Stomach smooth muscle (tissue), 2 donors: ENCODE measurements around the gene PPL.
"Not testable (repeated sequence)": the region's sequence is repeated elsewhere in the genome, so short reads cannot be mapped to it uniquely, and the experiment has no call there.

Source experiments
- H3K27ac ChIP-seq: one replicate; pipeline ENCODE4 v1.7.0; 2013; ENCODE audit warnings: mild to moderate bottlenecking, low read length, inconsistent platforms
- H3K27me3 ChIP-seq, 2 donors: one replicate each; pipeline ENCODE4 v1.7.0; 2013; ENCODE audit warnings: low read length in 2 of 2; ENCODE audit not compliant: insufficient read depth in 2 of 2, control insufficient read depth in 1 of 2
- H3K36me3 ChIP-seq, 2 donors: one replicate each; pipeline ENCODE4 v1.7.0; 2013; ENCODE audit warnings: low read length in 2 of 2; ENCODE audit not compliant: control insufficient read depth in 2 of 2, insufficient read depth in 2 of 2
- H3K4me1 ChIP-seq: one replicate; pipeline ENCODE4 v1.7.0; 2013; ENCODE audit warnings: low read length; ENCODE audit not compliant: control insufficient read depth, insufficient read depth
- H3K4me3 ChIP-seq, 2 donors: one replicate each; pipeline ENCODE4 v1.7.0; 2013; ENCODE audit warnings: low read length in 2 of 2
- H3K9ac ChIP-seq, 2 donors: one replicate each; pipeline ENCODE4 v1.7.0; 2013; ENCODE audit warnings: low read length in 2 of 2, mild to moderate bottlenecking in 1 of 2
- H3K9me3 ChIP-seq, 2 donors: one replicate each; pipeline ENCODE4 v1.7.0; 2013; ENCODE audit warnings: low read length in 2 of 2; ENCODE audit not compliant: control insufficient read depth in 2 of 2
- donor health status: healthy.
- donor health status: Pancreatic carcinoma.

Gene PPL

DNA sequence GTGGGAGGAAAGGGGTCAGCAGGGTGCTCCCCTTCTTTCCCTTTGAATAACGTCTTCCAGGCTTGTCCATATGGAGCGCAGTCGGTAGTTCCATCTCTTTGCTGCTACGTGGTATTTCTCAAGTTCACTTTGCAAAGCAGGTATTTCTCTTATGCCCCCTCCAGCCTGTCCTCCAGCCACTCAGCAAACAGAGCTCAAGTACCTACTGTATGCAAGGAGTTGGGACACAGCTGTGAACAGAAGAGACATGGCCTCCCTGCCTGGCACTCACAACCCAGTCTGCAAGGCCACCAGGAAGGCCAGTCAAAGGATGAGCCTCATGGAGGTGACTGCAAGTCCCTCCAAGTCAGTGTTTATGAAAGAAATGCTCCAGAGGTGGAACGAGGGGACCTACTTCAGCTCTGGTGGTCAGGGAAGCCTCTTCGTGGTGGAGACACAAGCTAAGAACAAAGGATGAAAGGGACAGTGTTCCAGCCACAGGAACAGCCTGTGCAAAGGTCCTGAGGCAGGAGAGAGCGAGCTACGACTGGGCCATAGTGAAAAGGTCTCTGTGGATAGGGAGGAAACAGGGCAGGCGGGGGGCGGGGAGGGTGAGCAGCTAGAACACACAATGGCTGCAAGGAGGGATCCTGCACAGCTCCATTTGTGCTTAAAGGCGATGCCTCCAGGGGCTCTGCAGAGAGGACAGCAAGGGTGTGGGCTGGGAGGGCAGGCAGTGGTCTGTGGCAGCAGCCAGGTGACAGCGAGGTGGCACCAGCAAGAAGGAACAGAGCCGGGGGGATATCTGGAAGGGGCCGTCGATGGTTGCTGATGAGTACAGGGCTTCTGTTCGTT, 32.6 kb downstream of the PPL start:
- H3K9me3 ChIP-seq: no peaks in the 10 kb centered on the region
- peaks cover 0 to under 1% of the 10 kb centered on the region in 2 donors for H3K36me3 ChIP-seq
- peaks cover 0 to 2% of the 10 kb centered on the region in 2 donors for H3K27me3 ChIP-seq

DNA sequence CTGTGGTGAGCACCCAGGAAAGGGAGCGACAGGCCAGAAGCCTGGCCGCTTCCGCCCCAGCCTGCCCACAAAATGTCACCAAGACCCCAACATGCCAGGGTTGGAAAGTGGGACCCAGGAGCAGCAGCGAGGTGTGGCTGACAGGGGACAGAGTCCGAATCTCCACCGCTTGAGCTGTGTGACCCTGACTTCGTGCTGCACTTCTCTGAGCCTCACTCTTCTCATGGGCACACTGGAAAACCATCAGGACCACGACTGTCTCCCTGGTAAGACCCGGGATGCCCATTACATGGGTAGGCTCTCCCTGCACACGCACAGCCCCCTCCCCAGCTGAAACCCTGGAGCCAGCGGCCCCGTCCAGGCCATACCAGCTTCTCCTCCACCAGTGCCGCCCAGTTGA, 34.9 kb downstream of the PPL start:
- H3K36me3 ChIP-seq: peaks cover 0 to 2% of the 10 kb centered on the region in 2 donors
- peaks cover 0 to 2% of the 10 kb centered on the region in 2 donors for H3K27me3 ChIP-seq
- no peak overlapping the region for H3K9ac ChIP-seq

More for the DNA sequence above, 32.6 kb downstream of the PPL start:
- no peak overlapping the region for H3K9ac ChIP-seq
- no peak overlapping the region for H3K4me3 ChIP-seq
- H3K27ac ChIP-seq: no peak overlapping the region
- no peaks in the 10 kb centered on the region for H3K4me1 ChIP-seq

DNA sequence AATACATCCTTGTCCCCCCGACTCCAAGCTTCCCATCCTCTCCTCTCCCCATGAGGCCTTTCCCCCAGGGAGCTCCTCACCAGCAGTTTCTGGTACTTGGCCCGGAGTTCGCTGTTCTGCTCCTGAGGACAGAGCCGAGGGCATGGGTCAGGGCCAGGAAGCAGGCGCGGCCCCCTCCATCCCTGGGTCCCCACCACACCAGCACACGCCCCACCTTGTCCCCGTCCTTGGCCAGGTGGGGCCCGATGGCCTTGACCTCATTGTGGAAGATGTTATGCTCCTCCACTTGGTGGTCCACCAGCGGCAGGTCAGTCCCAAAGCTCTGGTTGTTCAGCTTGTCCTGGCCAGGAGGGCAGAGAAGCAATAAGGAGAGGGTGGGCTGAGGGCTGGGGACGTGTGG, 36.2 kb downstream of the PPL start:
- Histone ChIP-seq H3K4me3 (no peak overlapping the region), H3K27ac (no peak overlapping the region), H3K27me3 (peaks cover 0 to 2% of the 10 kb centered on the region in 2 donors), H3K4me1 (no peaks in the 10 kb centered on the region), H3K9ac (no peak overlapping the region), H3K36me3 (peaks cover 0 to 2% of the 10 kb centered on the region in 2 donors), H3K9me3 (no peaks in the 10 kb centered on the region)

More for the DNA sequence above, 34.9 kb downstream of the PPL start:
- H3K4me1 ChIP-seq: no peaks in the 10 kb centered on the region
- no peak overlapping the region for H3K27ac ChIP-seq
- no peak overlapping the region for H3K4me3 ChIP-seq
- no peaks in the 10 kb centered on the region for H3K9me3 ChIP-seq

DNA sequence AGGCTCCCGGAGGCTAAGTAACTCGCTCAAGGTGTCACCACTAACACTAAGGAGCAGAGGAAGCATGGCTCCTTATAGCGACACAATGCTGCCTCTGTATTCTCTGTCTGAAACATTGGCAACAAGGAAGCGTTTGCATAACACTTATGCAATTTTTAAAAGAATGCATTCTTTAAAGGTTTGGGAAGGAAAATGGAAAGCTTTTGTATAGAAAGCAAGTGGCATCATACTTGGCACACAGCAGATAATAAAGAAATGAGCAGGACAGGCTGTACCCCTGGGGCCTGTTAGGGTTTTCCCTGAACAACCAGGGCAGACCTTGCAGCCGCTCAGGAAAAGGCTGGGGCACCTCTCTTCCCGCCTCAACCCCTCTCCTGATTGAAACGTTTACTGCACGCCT, 36.9 kb downstream of the PPL start:
- Histone ChIP-seq H3K36me3 (peaks cover 0 to 2% of the 10 kb centered on the region in 2 donors), H3K9ac (no peak overlapping the region), H3K27me3 (peaks cover 0 to 4% of the 10 kb centered on the region in 2 donors), H3K4me1 (no peaks in the 10 kb centered on the region), H3K27ac (no peak overlapping the region), H3K4me3 (no peak overlapping the region), H3K9me3 (no peaks in the 10 kb centered on the region)

DNA sequence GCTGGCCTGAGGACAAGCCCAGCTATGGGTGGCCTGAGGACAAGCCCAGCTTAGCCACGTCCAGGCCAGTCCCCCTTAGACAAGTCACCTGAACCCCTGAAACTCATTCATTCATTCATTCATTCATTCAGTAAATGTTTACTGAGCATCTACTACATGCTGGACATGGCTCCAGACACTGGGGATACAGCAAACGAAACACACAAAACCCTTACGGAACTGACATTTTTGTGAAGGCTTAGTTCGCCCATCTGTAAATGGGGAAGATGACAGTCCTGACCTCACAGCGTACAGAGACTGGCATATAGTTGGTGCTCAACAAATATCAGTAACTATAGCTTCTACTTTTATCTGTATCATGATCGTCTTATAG, 37.5 kb downstream of the PPL start:
- H3K36me3 ChIP-seq: peaks cover 0 to 2% of the 10 kb centered on the region in 2 donors

DNA sequence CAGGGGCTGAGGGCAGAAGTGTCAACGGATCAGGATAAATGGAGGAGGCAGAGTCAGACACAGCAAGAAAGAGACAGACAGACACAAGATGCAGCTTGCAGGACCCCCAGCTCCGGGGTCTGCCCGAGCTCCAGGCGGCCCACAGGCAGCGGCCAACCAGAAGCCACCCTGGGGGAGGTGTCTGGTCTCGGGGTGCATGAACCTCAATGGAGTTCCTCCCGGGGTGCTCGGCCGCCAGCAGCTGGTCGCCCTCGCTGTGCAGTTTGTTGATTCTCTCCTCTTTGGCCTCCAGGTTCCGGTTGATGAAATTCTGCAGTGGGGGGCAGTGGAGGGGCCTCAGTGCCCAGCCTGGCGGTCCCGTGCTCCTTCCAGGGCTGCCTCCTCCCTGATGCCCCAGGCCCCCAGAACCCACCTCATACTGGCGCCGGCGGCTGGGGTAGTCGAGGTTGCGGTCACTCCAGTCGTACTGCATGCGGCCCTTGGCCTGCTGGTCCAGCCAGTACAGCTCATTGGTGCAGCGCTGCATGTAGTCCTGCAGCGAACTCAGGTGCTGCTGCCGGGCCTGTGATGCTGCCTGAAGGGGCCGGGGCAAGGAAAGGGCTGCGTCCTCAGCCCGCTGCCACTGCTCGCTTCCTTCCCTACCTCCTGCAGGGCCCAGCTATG, 38.0 kb downstream of the PPL start:
- Histone ChIP-seq H3K27ac (no peak overlapping the region), H3K36me3 (peaks cover 0 to 2% of the 10 kb centered on the region in 2 donors), H3K9ac (no peak overlapping the region), H3K4me3 (no peak overlapping the region), H3K9me3 (no peaks in the 10 kb centered on the region), H3K4me1 (no peaks in the 10 kb centered on the region), H3K27me3 (peaks cover 0 to 4% of the 10 kb centered on the region in 2 donors)

More for the DNA sequence above, 37.5 kb downstream of the PPL start:
- Histone ChIP-seq H3K4me3 (no peak overlapping the region), H3K4me1 (no peaks in the 10 kb centered on the region), H3K27me3 (peaks cover 0 to 4% of the 10 kb centered on the region in 2 donors), H3K9me3 (no peaks in the 10 kb centered on the region), H3K9ac (no peak overlapping the region), H3K27ac (no peak overlapping the region)

DNA sequence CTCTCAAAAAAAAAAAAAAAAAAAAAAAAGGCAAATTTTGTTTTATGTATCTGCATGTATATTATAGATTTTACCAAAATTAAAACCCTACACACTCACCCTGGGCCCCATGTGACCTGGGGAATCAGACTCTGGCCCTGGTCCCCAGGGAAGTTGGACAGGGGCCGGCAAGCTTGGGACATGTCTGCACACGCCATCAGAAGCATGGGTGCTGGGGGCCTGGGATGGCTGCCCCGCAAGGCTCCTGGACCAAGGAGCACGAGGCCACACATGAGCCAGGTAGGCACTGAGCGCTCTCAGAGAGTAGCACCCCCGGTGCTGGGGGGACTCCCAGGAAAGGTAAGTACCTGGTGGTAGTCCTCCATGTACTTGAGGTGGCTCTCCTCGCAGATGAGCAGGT, 39.6 kb downstream of the PPL start:
- peaks cover 0 to 3% of the 10 kb centered on the region in 2 donors for H3K27me3 ChIP-seq
- no peak overlapping the region for H3K9ac ChIP-seq
- no peak overlapping the region for H3K4me3 ChIP-seq
- H3K4me1 ChIP-seq: peaks cover 10% of the 10 kb centered on the region
- no peak overlapping the region for H3K27ac ChIP-seq
- H3K9me3 ChIP-seq: no peaks in the 10 kb centered on the region
- H3K36me3 ChIP-seq: peaks cover 0 to 2% of the 10 kb centered on the region in 2 donors

DNA sequence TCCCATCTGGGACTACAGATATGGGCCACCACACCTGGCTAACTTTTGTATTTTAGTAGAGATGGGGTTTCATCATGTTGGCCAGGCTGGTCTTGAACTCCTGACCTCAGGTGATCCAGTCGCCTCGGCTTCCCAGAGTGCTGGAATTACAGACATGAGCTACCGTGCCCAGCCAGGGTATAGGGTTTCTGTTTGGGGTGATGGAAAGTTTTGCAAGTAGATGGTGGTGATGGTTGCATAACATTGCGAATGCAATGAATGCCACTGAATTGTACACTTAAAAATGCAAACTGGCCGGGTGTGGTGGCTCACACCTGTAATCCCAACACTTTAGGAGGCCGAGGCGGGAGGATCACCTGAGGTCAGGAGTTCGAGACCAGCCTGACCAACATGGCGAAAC, 40.2 kb downstream of the PPL start:
- H3K9ac ChIP-seq, H3K27ac ChIP-seq, H3K36me3 ChIP-seq, H3K9me3 ChIP-seq, H3K27me3 ChIP-seq, H3K4me3 ChIP-seq: not testable (repeated sequence)
- H3K4me1 ChIP-seq: peaks cover 15% of the 10 kb centered on the region

DNA sequence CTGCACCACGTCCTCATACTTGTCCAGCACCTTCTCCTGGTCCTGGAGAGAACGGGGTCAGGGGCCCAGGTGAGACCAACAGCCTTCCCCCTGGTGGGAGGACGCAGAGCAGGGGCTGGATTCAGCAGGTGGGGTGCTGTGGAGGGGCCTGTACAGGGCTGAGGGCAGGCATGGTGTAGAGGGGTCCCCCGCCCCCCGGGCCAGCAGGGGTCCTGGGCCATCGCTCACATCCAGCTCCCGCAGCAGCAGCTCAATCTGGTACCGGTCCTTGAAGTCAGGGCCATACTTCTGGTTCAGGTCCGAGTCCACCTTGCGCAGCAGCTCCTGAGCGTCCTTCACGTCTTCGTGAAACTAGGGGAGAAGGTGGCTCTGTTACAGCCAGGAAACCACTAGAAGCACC, 41.6 kb downstream of the PPL start:
- Histone ChIP-seq H3K4me1 (peaks cover 15% of the 10 kb centered on the region), H3K36me3 (peaks cover 2 to 3% of the 10 kb centered on the region in 2 donors), H3K9me3 (no peaks in the 10 kb centered on the region), H3K27me3 (peaks cover 0 to 3% of the 10 kb centered on the region in 2 donors), H3K9ac (no peak overlapping the region), H3K4me3 (no peak overlapping the region), H3K27ac (no peak overlapping the region)

DNA sequence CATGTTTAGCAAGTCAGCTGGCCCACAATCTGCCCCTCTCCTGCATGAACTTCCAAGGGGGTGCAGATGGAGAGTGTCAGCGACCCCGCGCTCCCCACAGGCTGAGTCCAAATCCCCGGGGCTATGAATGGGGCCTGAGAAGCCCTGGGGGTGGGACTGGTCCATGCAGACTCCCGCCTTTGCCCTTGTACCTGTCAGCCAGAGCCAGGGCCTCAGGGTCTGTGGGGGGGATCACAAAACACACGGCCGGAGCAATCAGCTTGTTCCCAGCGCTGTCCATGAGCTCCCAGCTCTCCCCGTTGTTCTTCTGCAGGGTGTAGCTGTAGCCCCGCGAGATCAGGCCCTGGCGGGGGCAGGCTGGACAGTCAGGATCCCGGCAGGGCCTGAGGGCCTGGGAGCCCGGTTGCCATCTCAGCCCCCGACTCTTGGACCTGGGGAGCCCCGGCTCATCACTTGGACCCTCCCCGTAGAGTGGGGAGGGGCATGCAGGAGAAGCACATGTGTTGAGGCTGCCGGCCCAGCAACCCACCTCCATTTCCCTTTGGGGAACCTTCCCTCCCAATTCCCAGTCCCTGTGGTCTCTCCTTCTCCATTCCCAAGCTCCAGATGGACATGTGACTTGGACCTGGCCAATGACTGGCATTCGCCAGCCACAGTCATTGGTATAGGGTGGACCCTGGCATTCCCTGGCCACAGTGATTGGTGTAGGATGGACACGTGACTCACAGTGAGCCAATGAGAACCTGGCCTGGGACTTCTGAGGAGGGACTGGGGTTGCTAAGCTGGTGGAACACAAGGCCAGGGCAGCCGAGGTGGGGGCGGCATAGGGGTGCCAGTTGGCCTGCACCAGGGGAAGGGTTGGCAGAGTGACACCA, 42.4 kb downstream of the PPL start:
- H3K4me3 ChIP-seq: no peak overlapping the region
- H3K27me3 ChIP-seq: peaks cover 0 to 3% of the 10 kb centered on the region in 2 donors
- H3K27ac ChIP-seq: no peak overlapping the region
- peaks cover 8 to 9% of the 10 kb centered on the region in 2 donors for H3K36me3 ChIP-seq
- H3K9ac ChIP-seq: no peak overlapping the region
- no peaks in the 10 kb centered on the region for H3K9me3 ChIP-seq
- H3K4me1 ChIP-seq: peaks cover 15% of the 10 kb centered on the region
